Measurements from ENCODE around the gene NVL.

Gene NVL

DNA sequence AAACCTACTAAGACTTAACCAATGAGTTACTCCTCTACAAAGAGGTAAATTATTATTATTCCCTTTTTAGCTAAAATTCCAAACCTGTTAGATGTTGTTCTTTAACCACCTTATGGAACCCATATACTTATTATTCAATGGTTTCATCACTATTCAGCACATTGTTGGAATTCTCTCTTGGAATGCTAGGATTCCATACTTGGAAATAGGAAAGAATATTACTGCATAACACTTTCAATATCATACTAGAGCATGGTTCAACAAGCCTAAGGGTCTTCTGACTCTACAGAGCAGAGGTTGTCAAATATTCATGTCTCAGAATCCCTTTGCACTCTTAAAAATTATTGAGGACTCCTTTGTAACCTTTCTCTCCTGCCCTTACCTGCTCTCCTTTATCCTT, 77.5 kb downstream of the NVL start:
- H3K27ac ChIP-seq, result no peak overlapping the region
- no peak for DNase-seq (ENCODE audit: low spot score)
- no peak overlapping the region for H3K4me3 ChIP-seq
- TF ChIP-seq, protein P1, sequence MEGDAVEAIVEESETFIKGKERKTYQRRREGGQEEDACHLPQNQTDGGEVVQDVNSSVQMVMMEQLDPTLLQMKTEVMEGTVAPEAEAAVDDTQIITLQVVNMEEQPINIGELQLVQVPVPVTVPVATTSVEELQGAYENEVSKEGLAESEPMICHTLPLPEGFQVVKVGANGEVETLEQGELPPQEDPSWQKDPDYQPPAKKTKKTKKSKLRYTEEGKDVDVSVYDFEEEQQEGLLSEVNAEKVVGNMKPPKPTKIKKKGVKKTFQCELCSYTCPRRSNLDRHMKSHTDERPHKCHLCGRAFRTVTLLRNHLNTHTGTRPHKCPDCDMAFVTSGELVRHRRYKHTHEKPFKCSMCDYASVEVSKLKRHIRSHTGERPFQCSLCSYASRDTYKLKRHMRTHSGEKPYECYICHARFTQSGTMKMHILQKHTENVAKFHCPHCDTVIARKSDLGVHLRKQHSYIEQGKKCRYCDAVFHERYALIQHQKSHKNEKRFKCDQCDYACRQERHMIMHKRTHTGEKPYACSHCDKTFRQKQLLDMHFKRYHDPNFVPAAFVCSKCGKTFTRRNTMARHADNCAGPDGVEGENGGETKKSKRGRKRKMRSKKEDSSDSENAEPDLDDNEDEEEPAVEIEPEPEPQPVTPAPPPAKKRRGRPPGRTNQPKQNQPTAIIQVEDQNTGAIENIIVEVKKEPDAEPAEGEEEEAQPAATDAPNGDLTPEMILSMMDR (IDR thresholded peaks at IDR 0.05), result no peak

DNA sequence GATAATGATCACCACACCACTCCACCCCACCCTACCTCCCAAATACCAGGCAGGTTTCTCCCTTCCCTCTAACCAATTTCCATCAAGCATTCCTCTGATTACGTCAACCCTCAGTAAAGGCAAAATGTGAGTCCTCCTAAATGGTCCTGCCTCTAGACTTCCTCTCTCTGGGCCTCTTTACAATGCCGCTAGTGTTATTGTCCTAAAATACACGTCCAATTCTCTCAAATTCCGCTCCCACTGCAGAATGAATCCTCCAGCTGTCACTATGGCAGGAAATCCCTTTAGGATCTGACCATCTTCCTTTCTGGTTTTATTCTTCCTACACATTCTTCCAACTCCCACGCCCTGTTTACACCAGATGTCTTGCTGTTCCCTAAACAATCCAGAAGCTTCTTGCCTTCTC, 78.2 kb downstream of the NVL start:
- H3K4me3 ChIP-seq, result no peak overlapping the region
- no peak overlapping the region for H3K27ac ChIP-seq
- DNase-seq (ENCODE audit: low spot score), result no peak
- TF ChIP-seq, protein P1 (IDR thresholded peaks at IDR 0.05), result no peak

DNA sequence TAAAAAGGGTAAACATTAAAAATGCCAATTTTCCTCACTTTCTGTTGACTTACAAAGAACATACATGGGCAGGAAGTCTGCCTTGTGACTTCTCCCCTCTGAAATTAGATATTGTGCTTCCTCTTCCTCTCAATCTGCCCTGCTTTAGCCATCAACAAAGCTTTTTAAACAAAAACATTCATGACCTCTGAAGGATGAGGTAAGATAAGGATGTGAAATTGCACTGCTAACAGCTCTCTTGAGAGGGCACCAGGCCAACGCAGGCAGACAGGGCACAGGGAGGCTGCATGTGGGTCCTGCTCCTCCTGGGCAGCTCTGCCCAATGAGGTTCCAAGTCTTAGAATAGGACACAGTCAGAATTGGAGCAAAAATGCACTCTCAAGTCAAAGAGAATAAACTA, 84.8 kb downstream of the NVL start:
- peak overlapping the region in 1 of 2 donors; percentile 46 for H3K27ac ChIP-seq
- TF ChIP-seq, protein P1 (IDR thresholded peaks at IDR 0.05), result no peak
- DNase-seq (ENCODE audit: low spot score), result no peak
- no peak overlapping the region for H3K4me3 ChIP-seq

DNA sequence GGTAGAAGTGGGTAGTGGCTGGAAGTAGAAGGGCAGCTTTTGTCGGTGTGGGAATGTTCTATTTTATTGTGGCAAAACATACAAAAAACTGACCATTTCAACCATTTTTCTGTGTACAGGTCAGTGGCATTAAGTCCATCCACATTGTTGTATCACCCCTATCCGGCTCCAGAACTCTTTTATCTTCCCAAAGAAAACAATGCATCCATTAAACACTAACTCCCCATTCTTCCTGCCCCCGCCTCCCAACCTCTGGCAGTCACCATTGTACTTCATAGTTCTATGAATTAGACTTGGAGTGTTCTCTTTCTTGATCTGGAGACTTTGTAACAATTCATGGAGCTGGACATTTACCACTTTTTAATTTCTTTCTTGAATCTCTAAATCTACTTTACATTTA, 91.2 kb downstream of the NVL start:
- no peak overlapping the region for H3K27ac ChIP-seq
- DNase-seq (ENCODE audit: low spot score), result no peak
- TF ChIP-seq, protein P1 (IDR thresholded peaks at IDR 0.05), result no peak
- H3K4me3 ChIP-seq, result no peak overlapping the region

DNA sequence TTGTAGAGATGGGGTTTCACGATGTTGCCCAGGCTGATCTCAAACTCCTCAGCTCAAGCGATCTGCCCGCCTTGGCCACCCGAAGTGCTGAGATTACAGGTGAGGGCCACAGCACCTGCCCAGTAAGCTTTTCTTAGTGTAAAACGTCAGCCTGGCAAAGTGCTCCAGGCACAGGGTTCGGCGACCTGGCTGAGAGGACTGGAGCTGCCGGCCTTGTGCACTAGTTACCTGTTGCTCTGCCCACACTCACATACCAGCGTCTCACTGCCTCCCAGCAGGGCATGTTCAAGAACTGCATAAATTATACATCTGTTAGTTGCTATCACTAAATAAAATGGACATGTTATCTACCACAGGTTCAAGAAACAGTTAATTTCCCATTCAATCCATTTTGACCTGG, 91.8 kb downstream of the NVL start:
- DNase-seq (ENCODE audit: low spot score), result no peak
- no peak overlapping the region for H3K27ac ChIP-seq
- TF ChIP-seq, protein P1 (IDR thresholded peaks at IDR 0.05), result no peak
- no peak overlapping the region for H3K4me3 ChIP-seq

DNA sequence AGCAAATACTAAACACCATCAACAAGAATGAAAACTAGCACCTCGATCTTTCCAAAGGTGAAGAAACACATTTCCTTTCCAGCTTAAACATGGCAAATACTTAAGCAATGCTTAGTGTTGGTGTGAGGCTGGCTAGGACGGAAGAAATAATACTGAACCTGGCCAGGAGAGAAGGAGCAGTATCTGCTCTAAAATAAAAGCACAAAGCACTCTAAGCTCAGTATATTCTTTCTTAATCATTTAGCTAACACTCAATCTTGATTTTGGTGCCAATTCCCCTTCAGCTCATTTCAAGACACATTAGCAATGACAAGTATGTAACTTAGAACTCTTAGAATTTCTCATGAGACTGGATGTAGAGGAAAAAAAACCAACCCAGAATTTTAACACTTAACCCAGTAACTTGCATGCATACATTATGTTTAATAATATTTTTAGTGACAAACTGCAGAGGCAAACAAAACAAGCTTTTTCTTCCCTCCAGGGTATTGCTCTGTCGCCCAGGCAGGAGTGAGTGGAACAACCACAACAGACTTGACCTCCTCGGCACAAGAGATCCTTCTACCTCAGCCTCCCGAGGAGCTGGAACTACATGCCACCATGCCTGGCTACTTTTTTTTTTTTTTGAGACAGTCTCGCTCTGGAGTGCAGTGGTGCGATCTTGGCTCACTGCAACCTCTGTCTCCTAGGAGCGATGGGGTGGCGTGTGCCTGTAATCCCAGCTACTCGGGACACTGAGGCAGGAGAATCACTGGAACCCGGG, 92.7 kb downstream of the NVL start:
- H3K27ac ChIP-seq, result no peak overlapping the region
- H3K4me3 ChIP-seq, result no peak overlapping the region
- DNase-seq (ENCODE audit: low spot score), result no peak
- TF ChIP-seq, protein P1 (IDR thresholded peaks at IDR 0.05), result no peak

DNA sequence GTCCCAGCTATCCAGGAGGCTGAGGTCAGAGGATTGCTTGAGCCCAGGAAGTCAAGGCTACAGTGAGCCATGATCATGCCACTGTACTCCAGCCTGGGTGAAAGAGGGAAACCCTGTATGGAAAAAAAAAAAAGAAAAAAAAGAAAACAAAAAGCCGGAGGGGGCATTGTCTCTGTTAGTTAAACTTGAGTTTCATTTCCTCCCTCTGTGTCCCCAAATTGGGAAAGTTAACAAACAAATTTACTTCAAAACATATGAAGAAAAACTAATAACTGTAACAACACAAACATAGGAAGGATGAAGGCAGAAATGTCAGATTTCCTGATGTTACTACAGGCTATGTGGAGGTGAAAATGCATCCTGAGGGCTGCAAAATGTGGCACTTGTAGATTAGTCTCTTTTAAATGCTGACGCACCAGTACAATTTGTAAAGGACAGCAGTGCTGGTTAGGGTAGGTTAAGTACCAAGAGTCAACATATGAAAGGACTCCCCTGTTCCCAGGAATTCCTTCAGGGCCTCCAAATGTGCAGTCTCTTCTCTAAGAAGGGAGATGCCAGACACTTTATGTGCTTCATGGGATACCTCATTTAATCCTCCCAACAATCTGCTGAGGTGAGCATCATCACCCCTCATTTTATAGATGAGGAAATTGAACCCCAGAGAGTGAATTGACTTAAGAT, 94.0 kb downstream of the NVL start:
- no peak overlapping the region for H3K27ac ChIP-seq
- H3K4me3 ChIP-seq, result no peak overlapping the region
- TF ChIP-seq, protein P1 (IDR thresholded peaks at IDR 0.05), result no peak
- no peak for DNase-seq (ENCODE audit: low spot score)
